Sigmoid colon (tissue), 7 donors: ENCODE measurements around the gene DGLUCY. TPM values are rescaled to one million over a fixed set of nuclear protein-coding genes. Genes with fewer than 3 reads are reported as not detected.

Experiments
- DNase-seq: peaks from one replicate; pipeline ENCODE4 v3.0.0-alpha.2; 2019
- H3K27ac ChIP-seq, 4 donors: fragments of 200-600 bp; sonication (generic); one replicate each; pipeline ENCODE4 v1.5.1; 2016 to 2019; ENCODE audit warnings: mild to moderate bottlenecking in 1 of 4
- H3K27me3 ChIP-seq, 3 donors: fragments of 200-600 bp; sonication (generic); one replicate each; pipeline ENCODE4 v1.5.1; 2019; ENCODE audit warnings: mild to moderate bottlenecking in 1 of 3
- H3K36me3 ChIP-seq, 4 donors: fragments of 200-600 bp; sonication (generic); one replicate each; pipeline ENCODE4 v1.5.1; 2016 to 2019
- H3K4me1 ChIP-seq, 4 donors: fragments of 200-600 bp; sonication (generic); one replicate each; pipeline ENCODE4 v1.5.1; 2017 to 2019
- H3K4me3 ChIP-seq, 4 donors: fragments of 200-600 bp; sonication (generic); one replicate each; pipeline ENCODE4 v1.5.1; 2017 to 2019; ENCODE audit warnings: mild to moderate bottlenecking in 2 of 4, moderate library complexity in 1 of 4
- H3K9me3 ChIP-seq, 4 donors: fragments of 200-600 bp in 3 of 4; sonication (generic) in 3 of 4; one replicate each; pipeline versions ENCODE4 v1.5.1 to v1.6.1; 2013 to 2019
- CTCF ChIP-seq, 4 experiments: fragments of 450-650 bp in 3 of 4; fragments of 200-600 bp in 1 of 4; IDR thresholded peaks; one replicate each; pipeline ENCODE4 v1.5.1; 2016 to 2019; ENCODE audit warnings: antibody characterized with exemption in 4 of 4, mild to moderate bottlenecking in 3 of 4, moderate library complexity in 2 of 4
- EP300 ChIP-seq, 4 donors: sonication (generic); formaldehyde crosslinking; IDR thresholded peaks; one replicate each; pipeline ENCODE4 v1.6.1; 2017; ENCODE audit warnings: antibody characterized with exemption in 4 of 4
- POLR2A ChIP-seq, 2 donors: fragments of 450-650 bp; IDR thresholded peaks; one replicate each; pipeline ENCODE4 v1.6.1; 2016; ENCODE audit warnings: antibody characterized with exemption in 2 of 2, mild to moderate bottlenecking in 2 of 2, moderate library complexity in 2 of 2
- POLR2AphosphoS5 ChIP-seq, 4 donors: sonication (generic); formaldehyde crosslinking; IDR thresholded peaks; one replicate each; pipeline ENCODE4 v1.6.1; 2017; ENCODE audit warnings: antibody characterized with exemption in 4 of 4
- WGBS, 2 donors: extraction: QIAGEN DNeasy Blood & Tissue Kit; methylation state at CpG; one replicate each; pipeline ENCODE4 v1.1.7; 2013; 5-methylcytosine and 5-hydroxymethylcytosine counted together
- intact Hi-C: fragments of 100-400 bp; cut with DNase I; formaldehyde crosslinking; loops from one replicate; pipeline ENCODE4 v1.15.1; 2023
- polyA plus RNA-seq, 3 donors: library from polyadenylated mRNA; stranded (reverse); fragments of 200-250 nt; gene quantifications; one replicate each; pipeline ENCODE4 v1.2.3, GENCODE V29; 2013
- total RNA-seq, 4 donors: library from RNA; depleted of rRNA; stranded (reverse); fragments of >200 nt; gene quantifications; one replicate each; pipeline ENCODE4 v1.1.0, GENCODE V29; 2016
- donor health status: healthy with polysubstance abuse.
- donor health status: Bipolar disorder and iron deficiency.
- donor health status: healthy.

DGLUCY gene
- total and polyA plus RNA-seq, 7 donors: 14.4 to 99.4 (median 49.8) TPM

- intact Hi-C loops: no loop called here
- no peaks in the 10 kb centered on the region for H3K27me3 ChIP-seq
- 94 to 96% methylated on average over 4 of the region's 4 CpGs for WGBS, 2 donors
- TF ChIP-seq CTCF (IDR thresholded peaks at IDR 0.05): no peak
- TF ChIP-seq EP300 (IDR thresholded peaks at IDR 0.05): no peak
- TF ChIP-seq POLR2A (IDR thresholded peaks at IDR 0.05): no peak
- no peak for TF ChIP-seq POLR2AphosphoS5 (IDR thresholded peaks at IDR 0.05)
- H3K36me3 ChIP-seq: peaks cover 14 to 70% (median 21%) of the 10 kb centered on the region in 4 donors
- H3K9me3 ChIP-seq: no peaks in the 10 kb centered on the region
- no peak for DNase-seq
- H3K4me3 ChIP-seq: no peak overlapping the region
- H3K4me1 ChIP-seq: no peaks in the 10 kb centered on the region
- H3K27ac ChIP-seq: peak overlapping the region in 1 of 4 donors; percentile 52
Measured at GRCh38 chr14:91218014-91218413, 104.1 kb downstream of the DGLUCY start.

GRCh38 chr14:91219517-91220389 lies 105.9 kb downstream of the DGLUCY start:
- TF ChIP-seq EP300 (IDR thresholded peaks at IDR 0.05): no peak
- TF ChIP-seq POLR2A (IDR thresholded peaks at IDR 0.05): no peak
- no peak for TF ChIP-seq POLR2AphosphoS5 (IDR thresholded peaks at IDR 0.05)
- TF ChIP-seq CTCF (IDR thresholded peaks at IDR 0.05): no peak
- peak overlapping the region in 1 of 4 donors; percentile 21 for H3K27ac ChIP-seq
- H3K4me1 ChIP-seq: no peaks in the 10 kb centered on the region
- WGBS, 2 donors: 87 to 88% methylated on average over 13 of the region's 13 CpGs
- H3K9me3 ChIP-seq: no peaks in the 10 kb centered on the region
- no peak overlapping the region for H3K4me3 ChIP-seq
- no peaks in the 10 kb centered on the region for H3K27me3 ChIP-seq
- intact Hi-C loops: no loop called here
- DNase-seq: no peak
- peaks cover 14 to 60% (median 20%) of the 10 kb centered on the region in 4 donors for H3K36me3 ChIP-seq

GRCh38 chr14:91220581-91221000 lies 106.7 kb downstream of the DGLUCY start:
- Histone ChIP-seq H3K9me3 (no peaks in the 10 kb centered on the region), H3K27ac (peak overlapping the region in 1 of 4 donors; percentile 21), H3K27me3 (no peaks in the 10 kb centered on the region), H3K4me1 (no peaks in the 10 kb centered on the region), H3K36me3 (peaks cover 8 to 60% (median 16%) of the 10 kb centered on the region in 4 donors), H3K4me3 (no peak overlapping the region)
- WGBS, 2 donors: 94 to 96% methylated on average over 9 of the region's 9 CpGs
- TF ChIP-seq POLR2A (IDR thresholded peaks at IDR 0.05) (no peak), POLR2AphosphoS5 (IDR thresholded peaks at IDR 0.05) (no peak), CTCF (IDR thresholded peaks at IDR 0.05) (no peak), EP300 (IDR thresholded peaks at IDR 0.05) (no peak)
- intact Hi-C loops: no loop called here
- DNase-seq: no peak

- WGBS, 2 donors: 95 to 99% methylated on average over 1 of the region's 1 CpG
- no peaks in the 10 kb centered on the region for H3K9me3 ChIP-seq
- TF ChIP-seq EP300 (IDR thresholded peaks at IDR 0.05) (no peak), POLR2A (IDR thresholded peaks at IDR 0.05) (no peak), POLR2AphosphoS5 (IDR thresholded peaks at IDR 0.05) (no peak), CTCF (IDR thresholded peaks at IDR 0.05) (no peak)
- DNase-seq: no peak
- H3K36me3 ChIP-seq: peaks cover 4 to 56% (median 10%) of the 10 kb centered on the region in 4 donors
- no peak overlapping the region for H3K27ac ChIP-seq
- intact Hi-C loops: no loop called here
- no peak overlapping the region for H3K4me3 ChIP-seq
- H3K4me1 ChIP-seq: no peaks in the 10 kb centered on the region
- no peaks in the 10 kb centered on the region for H3K27me3 ChIP-seq
Measured at GRCh38 chr14:91221270-91221669, 107.4 kb downstream of the DGLUCY start.
